ENCODE data around the gene UPF2. TPM values are rescaled to one million over a fixed set of nuclear protein-coding genes. Genes with fewer than 3 reads are reported as not detected.

The UPF2 gene
- total RNA-seq, 1 experiment from 2014 or later, result 5.7 TPM

DNA sequence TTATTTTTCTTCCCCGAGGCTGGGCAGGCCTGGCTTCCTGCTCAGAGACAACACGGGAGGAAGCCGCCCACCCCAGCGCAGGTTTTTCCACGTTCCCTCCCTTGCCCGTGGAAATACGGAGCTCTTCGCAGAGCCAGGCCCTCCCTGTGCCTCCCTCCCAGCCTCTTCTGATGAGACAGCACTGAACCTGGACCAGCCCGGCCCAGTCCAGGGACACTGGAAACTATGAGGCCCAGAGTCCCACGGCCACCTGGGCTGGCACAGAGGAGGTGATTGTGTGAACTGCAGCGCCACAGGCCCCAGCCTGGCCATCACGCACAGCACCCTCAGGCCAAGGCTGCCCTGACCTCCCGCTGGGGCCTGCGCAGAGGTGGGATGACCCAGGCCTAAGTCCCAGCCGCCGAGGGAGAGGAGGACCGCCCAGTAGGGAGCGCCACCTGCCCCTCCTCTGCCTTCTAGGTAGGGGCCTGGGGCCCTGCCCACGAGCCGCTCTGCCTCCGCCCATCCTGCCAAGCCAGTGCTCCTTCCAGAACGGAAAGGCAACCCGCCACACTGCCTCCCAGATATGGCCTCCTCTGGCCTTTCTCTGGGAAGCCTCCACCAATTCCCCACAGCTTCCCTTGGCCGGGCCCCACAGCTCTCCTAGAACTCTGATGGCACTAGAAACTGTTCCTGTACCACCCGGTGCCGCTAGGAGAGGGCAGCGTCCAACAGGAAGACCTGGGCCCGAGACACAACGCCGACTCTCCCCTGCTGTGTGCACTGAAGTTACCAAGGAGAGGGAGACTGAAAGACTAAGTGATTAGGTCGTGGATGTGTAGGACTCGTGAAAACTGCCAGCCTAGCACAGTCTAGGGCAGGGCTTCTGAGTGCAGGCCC is 162.2 kb downstream of the UPF2 start:
- in situ Hi-C loops (cut with HindIII; ENCODE audit: low pct_unique_long_range_greater_than_20kb, low sequenced_read_pairs), result no loop called here
- no peak for DNase-seq (ENCODE audit: low read depth)

DNA sequence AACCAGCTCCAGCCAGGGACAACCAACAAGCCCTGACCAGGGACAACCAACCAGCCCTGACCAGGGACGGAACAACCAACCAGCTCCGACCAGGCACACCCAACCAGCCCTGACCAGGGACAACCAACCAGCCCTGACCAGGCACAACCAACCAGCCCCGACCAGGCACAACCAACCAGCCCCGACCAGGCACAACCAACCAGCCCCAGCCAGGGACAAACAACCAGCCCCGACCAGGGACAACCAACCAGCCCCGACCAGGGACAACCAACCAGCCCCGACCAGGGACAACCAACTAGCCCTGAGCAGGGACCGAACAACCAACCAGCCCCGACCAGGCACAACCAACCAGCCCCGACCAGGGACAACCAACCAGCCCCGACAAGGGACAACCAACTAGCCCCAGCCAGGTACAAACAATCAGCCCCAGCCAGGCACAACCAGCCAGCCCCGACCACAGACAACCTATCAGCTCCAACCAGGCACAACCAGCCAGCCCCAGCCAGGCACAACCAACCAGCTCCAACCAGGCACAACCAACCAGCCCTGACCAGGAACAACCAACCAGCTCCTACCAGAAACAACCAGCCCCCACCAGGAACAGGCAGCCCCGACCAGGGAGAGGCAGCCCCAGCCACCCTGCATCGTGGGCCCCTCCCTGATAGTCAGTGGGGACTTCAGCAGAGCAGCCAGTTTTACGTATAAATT is 163.1 kb downstream of the UPF2 start:
- in situ Hi-C loops (cut with HindIII; ENCODE audit: low pct_unique_long_range_greater_than_20kb, low sequenced_read_pairs), result no loop called here

DNA sequence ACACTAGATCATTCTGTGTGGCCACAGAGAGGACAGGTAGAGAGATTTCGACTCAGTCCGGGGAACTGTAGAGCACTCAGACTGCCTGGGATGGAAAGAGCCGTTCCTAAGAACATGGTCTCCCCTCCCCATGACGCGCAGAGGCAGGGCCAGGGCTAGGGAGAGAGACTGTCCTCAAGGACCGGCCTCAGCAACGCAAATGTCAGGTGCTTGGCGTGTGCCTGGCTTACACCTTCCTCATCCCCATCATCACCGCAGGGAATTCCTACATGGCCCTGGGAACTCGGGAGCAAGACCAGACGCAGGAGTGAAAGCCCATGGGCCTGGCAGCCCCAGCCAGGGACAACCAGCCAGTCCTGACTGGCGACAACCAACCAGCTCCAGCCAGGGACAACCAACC is 163.8 kb downstream of the UPF2 start:
- DNase-seq (ENCODE audit: low read depth), result no peak
- in situ Hi-C loops (cut with HindIII; ENCODE audit: low pct_unique_long_range_greater_than_20kb, low sequenced_read_pairs), result no loop called here

More for the DNA sequence above, 163.1 kb downstream of the UPF2 start:
- no peak for DNase-seq (ENCODE audit: low read depth)

DNA sequence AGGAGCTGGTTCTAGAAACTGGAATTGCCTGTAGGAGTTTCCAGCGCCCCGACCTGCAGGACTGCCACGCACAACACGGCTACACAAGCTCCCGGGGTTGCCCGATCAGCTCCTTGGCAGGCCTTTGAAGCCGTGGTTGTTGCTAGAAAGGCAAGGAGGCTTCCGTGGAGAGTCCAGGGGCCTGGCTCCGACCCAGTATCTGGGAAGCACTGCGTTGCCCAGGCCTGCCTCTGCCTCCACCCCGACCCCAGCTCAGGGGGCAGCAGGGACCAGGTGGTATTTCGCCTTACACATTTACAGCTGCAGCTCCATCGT is 165.1 kb downstream of the UPF2 start:
- no peak for DNase-seq (ENCODE audit: low read depth)
- in situ Hi-C loops (cut with HindIII; ENCODE audit: low pct_unique_long_range_greater_than_20kb, low sequenced_read_pairs), result no loop called here

DNA sequence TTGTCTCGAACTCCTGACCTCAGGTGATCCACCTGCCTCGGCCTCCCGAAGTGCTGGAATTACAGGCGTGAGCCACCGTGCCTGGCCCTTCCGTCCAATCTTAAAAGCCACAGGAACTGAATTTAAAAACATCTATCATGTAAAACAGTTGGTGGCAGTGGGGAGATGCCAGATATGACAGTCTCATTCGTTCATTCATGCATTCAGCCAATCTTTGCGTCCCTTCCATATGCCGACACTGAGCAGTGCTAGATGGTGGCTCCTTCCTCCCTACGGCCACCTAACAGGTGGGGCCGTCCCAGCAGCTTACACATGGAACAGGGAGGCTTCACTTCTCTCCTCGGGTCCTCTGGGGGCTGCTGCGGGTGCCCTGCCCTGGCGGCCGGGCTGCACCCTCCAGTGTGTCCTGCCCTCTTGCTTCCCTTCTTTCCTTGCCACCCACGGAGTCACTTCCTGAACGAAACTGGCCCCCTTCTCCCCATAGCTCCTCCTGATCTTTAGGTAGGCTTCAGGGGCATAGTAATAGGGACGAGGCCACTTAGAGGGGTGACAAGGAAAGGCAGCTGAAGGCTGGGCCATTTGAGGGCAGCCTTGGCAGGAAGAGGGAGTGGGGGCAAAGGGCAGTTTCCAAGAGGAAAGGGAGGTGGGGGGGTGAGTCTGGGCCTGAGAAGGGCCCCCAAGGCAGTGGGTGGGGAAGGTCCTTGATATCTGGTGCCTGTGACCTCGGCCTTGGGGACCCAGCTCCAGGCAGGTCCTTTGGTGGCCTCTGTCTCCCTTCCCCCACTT is 165.6 kb downstream of the UPF2 start:
- in situ Hi-C loops (cut with HindIII; ENCODE audit: low pct_unique_long_range_greater_than_20kb, low sequenced_read_pairs), result no loop called here
- DNase-seq (ENCODE audit: low read depth), result no peak

DNA sequence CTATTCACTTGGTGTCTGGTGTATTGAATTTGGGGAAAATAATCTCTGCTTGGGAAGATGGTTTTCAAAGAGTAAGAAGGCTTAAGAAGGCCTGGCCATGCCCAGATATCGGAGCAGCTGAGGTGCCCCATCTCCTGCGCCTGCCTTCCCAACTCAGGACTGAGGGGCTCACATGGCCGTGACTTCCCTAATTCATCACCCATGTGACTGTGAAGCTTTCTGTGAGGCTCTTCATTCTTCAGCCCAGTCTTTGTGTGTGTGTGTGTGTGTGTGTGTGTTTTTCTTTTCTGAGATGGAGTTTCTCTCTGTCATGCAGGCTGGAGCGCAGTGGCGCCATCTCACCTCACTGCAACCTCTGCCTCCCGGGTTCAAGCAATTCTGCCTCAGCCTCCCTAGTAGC is 166.3 kb downstream of the UPF2 start:
- in situ Hi-C loops (cut with HindIII; ENCODE audit: low pct_unique_long_range_greater_than_20kb, low sequenced_read_pairs), result no loop called here

DNA sequence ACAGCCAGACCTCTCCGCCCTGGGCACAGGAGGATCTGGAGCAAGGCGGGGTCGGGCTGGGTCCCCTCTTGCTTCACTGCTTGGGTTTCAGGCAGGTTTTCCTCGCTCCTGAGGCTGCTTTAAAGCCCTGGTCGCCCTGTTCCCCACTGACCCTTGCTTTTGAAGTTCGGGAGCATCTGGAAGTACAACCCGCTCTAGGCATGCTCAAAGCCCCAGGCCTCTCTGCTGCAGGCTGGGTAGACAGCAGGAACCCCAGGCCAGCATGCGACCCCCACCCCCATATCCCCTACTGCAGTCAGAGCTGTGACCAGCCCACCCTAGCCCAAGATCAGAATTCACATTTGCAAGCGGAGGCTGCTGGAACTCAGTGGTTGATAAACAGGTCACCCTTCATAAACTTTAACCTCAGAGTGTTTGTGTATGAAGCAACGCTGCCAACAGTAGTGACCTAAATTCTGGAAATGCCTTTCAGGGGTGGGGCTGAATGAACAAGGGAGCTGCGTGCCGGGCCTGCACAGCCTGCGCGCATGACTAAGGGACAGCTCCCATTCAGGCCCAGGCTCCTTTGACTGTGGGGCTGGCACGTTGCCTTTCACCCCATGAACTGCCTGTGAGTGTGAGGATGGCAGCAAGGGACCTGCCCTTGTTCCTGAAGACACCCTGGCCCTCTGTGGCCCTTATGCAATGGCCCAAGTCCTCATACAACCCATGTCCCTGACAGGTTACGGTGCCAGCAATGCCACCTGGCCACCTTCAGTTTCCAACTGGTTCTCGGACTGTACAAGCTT is 166.9 kb downstream of the UPF2 start:
- DNase-seq (ENCODE audit: low read depth), result peak; percentile 97
- in situ Hi-C loops (cut with HindIII; ENCODE audit: low pct_unique_long_range_greater_than_20kb, low sequenced_read_pairs), result no loop called here

More for the DNA sequence above, 166.3 kb downstream of the UPF2 start:
- no peak for DNase-seq (ENCODE audit: low read depth)

DNA sequence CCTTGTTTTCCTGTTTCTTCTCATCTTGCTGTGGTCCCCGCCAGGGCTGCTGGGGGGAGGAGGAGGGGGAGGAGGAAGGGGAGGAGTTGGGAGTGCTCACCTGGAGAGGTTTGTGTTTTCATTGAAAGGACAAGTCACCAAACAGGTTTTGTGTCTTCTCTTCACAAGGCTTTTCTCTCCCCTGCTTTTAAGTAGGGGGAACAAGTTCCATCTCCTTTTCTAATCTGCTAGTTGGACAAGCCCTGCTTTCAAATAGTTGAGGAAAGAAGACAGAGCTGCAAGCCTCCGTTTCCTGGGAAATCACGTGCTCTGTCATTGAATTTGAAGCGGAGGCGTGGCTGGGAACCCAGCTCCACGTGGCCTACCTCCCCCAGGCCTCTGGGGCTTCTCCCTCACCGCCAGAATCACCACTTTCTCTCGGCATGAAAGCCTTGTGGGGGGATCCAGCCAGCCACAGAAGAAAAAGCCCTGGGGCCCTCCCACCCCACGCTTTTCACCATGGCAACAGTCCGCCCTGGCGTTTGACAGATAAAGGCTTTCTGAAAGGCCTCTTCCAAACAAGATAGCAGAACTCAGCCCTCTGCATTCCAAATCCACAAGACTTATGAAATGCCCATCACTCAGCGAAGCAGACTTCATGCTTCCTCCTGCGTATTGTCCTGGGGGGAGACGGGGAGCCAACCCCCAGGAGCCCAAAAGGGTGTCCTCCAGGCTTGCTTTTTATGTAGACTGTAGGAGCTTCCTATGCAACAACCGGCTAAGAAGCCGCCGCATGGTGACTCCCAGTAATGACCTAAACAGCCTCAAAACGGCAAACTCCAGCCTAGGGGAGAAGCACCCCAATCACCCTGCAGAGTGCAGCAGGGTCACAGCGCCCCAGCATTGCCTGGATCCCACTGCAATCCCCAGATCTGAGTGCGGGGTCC is 167.8 kb downstream of the UPF2 start:
- in situ Hi-C loops (cut with HindIII; ENCODE audit: low pct_unique_long_range_greater_than_20kb, low sequenced_read_pairs), result no loop called here
- peak; percentile 74 for DNase-seq (ENCODE audit: low read depth)

DNA sequence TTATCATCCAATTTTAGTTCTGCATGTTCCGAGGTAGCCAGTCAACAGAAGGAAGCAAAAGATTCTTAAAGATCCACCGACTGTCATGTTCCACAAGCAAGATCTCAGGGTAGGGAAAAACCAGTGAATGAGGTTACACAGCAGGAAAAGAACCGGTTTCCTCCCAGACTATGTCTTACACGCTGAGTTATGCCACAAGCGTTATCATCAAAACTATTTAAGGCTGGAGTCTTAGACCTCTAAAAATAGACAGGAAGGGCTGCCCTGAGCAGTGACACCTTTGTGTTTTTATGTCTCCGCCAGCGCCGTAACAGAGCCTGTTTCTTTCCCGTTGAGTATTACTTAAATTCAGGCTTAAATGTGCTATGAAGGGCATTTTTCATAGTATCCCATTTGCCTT is 171.1 kb downstream of the UPF2 start:
- no peak for DNase-seq (ENCODE audit: low read depth)
- in situ Hi-C loops (cut with HindIII; ENCODE audit: low pct_unique_long_range_greater_than_20kb, low sequenced_read_pairs), result no loop called here

DNA sequence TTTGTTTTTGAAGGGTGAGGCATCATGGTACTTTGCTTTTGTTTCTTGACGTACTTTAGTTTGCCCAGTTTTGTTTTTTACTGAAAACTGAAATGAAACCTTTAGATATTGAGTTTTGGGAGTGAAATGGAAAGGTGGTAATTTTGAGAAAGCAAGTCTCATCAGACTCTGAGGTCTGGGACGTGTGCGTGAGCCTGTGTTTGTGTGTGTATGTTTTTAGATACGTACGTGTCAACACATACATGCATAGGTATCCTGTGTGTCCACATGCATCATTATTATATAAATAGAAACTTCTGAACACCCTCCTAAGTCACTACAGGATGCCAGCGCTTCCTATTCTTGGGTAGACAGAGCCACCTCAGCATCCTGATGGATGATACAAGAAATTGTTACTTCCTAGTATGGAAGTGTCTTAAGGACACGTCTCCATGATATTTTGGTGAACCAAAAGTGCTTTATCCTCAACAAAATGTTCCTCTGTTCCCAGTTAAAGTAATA is 171.7 kb downstream of the UPF2 start:
- in situ Hi-C loops (cut with HindIII; ENCODE audit: low pct_unique_long_range_greater_than_20kb, low sequenced_read_pairs), result no loop called here
- no peak for DNase-seq (ENCODE audit: low read depth)

DNA sequence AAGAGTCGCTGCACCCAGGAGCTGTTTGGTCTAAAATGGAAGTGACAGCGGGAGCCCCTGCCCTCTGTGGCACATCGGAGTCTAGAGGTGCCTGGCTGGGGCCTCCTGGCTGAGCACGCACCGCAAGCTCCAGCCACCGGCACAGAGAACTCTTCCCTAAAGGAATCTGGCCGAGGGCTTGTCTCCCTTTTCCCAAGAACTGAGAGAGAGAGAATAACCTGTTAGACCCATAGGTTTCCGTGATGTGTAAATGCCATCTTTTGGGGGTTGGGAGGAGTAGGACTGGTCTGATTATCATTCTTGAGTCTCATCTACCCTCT is 172.2 kb downstream of the UPF2 start:
- no peak for DNase-seq (ENCODE audit: low read depth)
- in situ Hi-C loops (cut with HindIII; ENCODE audit: low pct_unique_long_range_greater_than_20kb, low sequenced_read_pairs), result no loop called here

Other genes starting within 250 kb of the UPF2 start
- 83.5 and 84.9 TPM in 2 replicates for gene PROSER2, start 219.5 kb downstream of the UPF2 start, total RNA-seq (2014; rRNA removed; shearing (Covaris generic); ENCODE audit: low replicate concordance)
- gene DHTKD1, start 26.1 kb upstream of the UPF2 start, total RNA-seq (2014; rRNA removed; shearing (Covaris generic); ENCODE audit: low replicate concordance), result 26.0 and 27.8 TPM in 2 replicates
- 12.2 and 13.6 TPM in 2 replicates for gene SEC61A2, start 86.9 kb upstream of the UPF2 start, total RNA-seq (2014; rRNA removed; shearing (Covaris generic); ENCODE audit: low replicate concordance)
- gene NUDT5, start 153.1 kb upstream of the UPF2 start, total RNA-seq (2014; rRNA removed; shearing (Covaris generic); ENCODE audit: low replicate concordance), result 157 and 168 TPM in 2 replicates
- 164 and 191 TPM in 2 replicates for gene CDC123, start 153.4 kb upstream of the UPF2 start, total RNA-seq (2014; rRNA removed; shearing (Covaris generic); ENCODE audit: low replicate concordance)